Mesodermal cell (in vitro differentiated cells): ENCODE data around the gene CLASP2.
"Not testable (repeated sequence)": the region's sequence is repeated elsewhere in the genome, so short reads cannot be mapped to it uniquely, and the experiment has no call there.

Experiments
- H3K27ac ChIP-seq: 2 replicates; pipeline ENCODE4 v1.7.0; 2013; ENCODE audit warnings: mild to moderate bottlenecking, low read depth, low read length, moderate library complexity; ENCODE audit not compliant: severe bottlenecking
- H3K36me3 ChIP-seq: 2 replicates; pipeline ENCODE4 v1.7.1; 2013; ENCODE audit warnings: mild to moderate bottlenecking, low read length, moderate library complexity; ENCODE audit not compliant: control insufficient read depth, insufficient read depth
- H3K4me1 ChIP-seq: one replicate; pipeline ENCODE4 v1.7.1; 2013; ENCODE audit warnings: mild to moderate bottlenecking, low read length; ENCODE audit not compliant: insufficient read depth, control insufficient read depth, poor library complexity, severe bottlenecking
- H3K4me3 ChIP-seq: 2 replicates; pipeline ENCODE4 v1.7.0; 2013; ENCODE audit warnings: low read length, control low read depth, mild to moderate bottlenecking; ENCODE audit not compliant: insufficient read depth, poor library complexity, severe bottlenecking; ENCODE audit errors: extremely low read depth
- H3K9me3 ChIP-seq: 2 replicates; pipeline ENCODE4 v1.7.1; 2013; ENCODE audit warnings: mild to moderate bottlenecking, low read length, moderate library complexity; ENCODE audit not compliant: control insufficient read depth
- WGBS, 2 experiments: methylation state at CpG; one replicate each; pipeline ENCODE4 v1.1.5; 2013; ENCODE audit warnings: missing lambda C conversion rate in 2 of 2; ENCODE audit not compliant: insufficient coverage in 2 of 2; 5-methylcytosine and 5-hydroxymethylcytosine counted together

The CLASP2 gene

GRCh38 chr3:33467786-33468185 is 250.3 kb downstream of the CLASP2 start:
- H3K4me1 ChIP-seq: peaks cover 5% of the 10 kb centered on the region
- H3K36me3 ChIP-seq: no peaks in the 10 kb centered on the region
- H3K27ac ChIP-seq: peak overlapping the region; percentile 90
- peaks cover 24% of the 10 kb centered on the region for H3K9me3 ChIP-seq
- WGBS, 2 experiments: 53 to 64% methylated on average over 2 of the region's 3 CpGs
- H3K4me3 ChIP-seq: no peak overlapping the region

DNA sequence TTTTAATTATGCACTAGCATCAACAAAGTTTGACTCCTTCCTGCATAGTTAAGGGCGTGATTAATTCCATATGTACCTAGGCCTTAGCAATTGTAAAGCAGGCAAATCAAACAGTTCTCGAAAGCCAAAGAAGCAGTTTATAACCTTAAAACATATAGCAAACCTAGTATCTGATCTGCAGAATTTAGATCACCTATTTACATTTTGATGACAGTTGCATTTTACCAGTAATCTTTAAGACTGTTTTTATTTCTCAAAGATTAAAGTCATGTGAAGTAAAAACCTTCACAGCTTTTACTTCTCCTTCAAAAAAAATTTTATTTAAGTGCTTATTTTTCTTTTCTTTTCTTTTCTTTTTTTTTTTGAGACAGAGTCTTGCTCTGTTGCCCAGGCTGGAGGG is 257.0 kb downstream of the CLASP2 start:
- 83% methylated on average over 2 of the region's 2 CpGs; no CpG with 5 or more reads in 1 of the 2 experiments for WGBS, 2 experiments
- Histone ChIP-seq H3K4me3 (no peak overlapping the region), H3K27ac (no peak overlapping the region), H3K4me1 (no peaks in the 10 kb centered on the region), H3K9me3 (peaks cover 25% of the 10 kb centered on the region), H3K36me3 (no peaks in the 10 kb centered on the region)

DNA sequence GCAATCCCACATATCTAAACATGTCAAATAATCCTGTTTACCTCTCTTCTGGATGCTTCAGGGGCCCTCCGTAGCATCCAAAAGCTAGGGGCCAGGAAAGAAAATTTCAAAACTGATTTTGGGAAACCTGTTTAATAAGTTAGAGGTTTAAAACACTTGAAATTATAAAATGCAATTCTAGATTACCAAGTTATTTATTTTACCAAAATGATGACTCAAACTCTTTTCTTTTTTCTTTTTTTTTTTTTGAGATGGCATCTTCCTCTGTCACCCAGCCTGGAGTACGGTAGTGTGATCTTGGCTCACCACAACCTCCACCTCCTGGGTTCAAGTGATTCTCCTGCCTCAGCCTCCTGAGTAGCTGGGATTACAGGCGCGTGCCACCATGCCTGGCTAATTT is 258.5 kb downstream of the CLASP2 start:
- H3K9me3 ChIP-seq: peaks cover 14% of the 10 kb centered on the region
- H3K36me3 ChIP-seq, H3K4me1 ChIP-seq, H3K27ac ChIP-seq, H3K4me3 ChIP-seq: not testable (repeated sequence)
- WGBS, 2 experiments: 70% methylated on average over 2 of the region's 4 CpGs; no CpG with 5 or more reads in 1 of the 2 experiments

DNA sequence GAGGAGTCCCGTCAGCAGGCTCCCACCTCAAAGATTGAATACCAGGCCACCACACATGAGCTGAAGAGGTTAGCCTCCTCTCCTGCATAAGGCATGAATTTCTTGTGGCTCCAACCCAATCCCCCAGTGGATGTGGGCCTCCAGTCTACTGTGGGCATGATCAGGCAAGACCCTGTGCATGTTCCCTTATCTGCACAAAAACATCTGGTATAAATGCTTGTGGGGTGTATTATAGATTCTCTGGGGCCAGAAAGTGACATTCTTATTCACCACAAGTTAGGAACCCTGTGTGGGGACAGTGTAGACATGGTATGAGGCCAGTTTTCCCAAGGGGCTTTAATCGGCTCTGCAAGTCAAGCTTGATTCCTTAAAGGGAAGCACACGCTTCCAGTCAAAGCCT is 259.6 kb downstream of the CLASP2 start:
- H3K4me1 ChIP-seq: no peaks in the 10 kb centered on the region
- peaks cover 3% of the 10 kb centered on the region for H3K36me3 ChIP-seq
- H3K9me3 ChIP-seq: peaks cover 14% of the 10 kb centered on the region
- WGBS, 2 experiments: 100% methylated on average over 2 of the region's 3 CpGs
- no peak overlapping the region for H3K4me3 ChIP-seq
- H3K27ac ChIP-seq: no peak overlapping the region

DNA sequence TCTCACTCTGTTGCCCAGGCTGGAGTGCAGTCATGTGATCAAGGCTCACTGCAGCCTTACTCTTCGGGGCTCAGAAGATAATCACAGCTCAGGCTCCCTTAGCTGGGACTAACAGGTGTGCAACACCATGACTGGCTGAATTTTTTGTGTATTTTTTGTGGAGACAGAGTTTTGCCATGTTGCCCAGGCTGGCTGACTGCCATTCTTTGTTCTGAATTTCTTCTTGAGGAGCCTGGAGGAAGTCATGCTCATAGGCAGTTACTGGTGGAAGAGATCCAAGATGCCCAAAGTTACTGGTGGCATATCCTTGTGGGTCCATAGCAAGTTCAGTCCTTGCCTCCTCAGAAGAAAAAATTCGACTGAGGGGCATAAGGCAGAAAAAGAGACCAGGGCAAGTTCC is 261.3 kb downstream of the CLASP2 start:
- no peak overlapping the region for H3K4me3 ChIP-seq
- 83 to 90% methylated on average over 2 of the region's 2 CpGs for WGBS, 2 experiments
- H3K9me3 ChIP-seq: peaks cover 14% of the 10 kb centered on the region
- no peaks in the 10 kb centered on the region for H3K4me1 ChIP-seq
- no peak overlapping the region for H3K27ac ChIP-seq
- peaks cover 7% of the 10 kb centered on the region for H3K36me3 ChIP-seq

DNA sequence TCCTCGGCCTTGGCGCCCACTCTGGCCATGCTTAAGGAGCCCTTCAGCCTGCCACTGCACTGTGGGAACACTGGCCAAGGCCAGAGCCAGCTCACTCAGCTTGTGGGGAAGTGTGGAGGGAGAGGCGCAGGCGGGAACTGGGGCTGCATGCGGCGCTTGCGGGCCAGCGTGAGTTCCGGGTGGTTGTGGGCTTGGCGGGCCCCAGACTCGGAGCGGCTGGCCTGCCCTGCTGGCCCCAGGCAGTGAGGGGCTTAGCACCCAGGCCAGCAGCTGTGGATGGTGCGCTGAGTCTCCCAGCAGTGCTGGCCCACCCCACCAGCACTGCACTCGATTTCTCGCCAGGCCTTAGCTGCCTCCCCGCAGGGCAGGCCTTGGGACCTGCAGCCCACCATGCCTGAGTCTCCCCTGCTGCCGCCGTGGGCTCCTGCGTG is 264.7 kb downstream of the CLASP2 start:
- H3K9me3 ChIP-seq: peaks cover 6% of the 10 kb centered on the region
- no peaks in the 10 kb centered on the region for H3K4me1 ChIP-seq
- no peak overlapping the region for H3K27ac ChIP-seq
- no peak overlapping the region for H3K4me3 ChIP-seq
- 95 to 96% methylated on average over 10 to 17 of the region's 19 CpGs for WGBS, 2 experiments
- peaks cover 7% of the 10 kb centered on the region for H3K36me3 ChIP-seq

GRCh38 chr3:33451994-33452393 is 266.1 kb downstream of the CLASP2 start:
- not testable (repeated sequence) for H3K9me3 ChIP-seq, H3K4me1 ChIP-seq, H3K4me3 ChIP-seq, H3K27ac ChIP-seq, H3K36me3 ChIP-seq
- WGBS, 2 experiments: 94 to 100% methylated on average over 1 of the region's 1 CpG

GRCh38 chr3:33447958-33448357 is 270.1 kb downstream of the CLASP2 start:
- Histone ChIP-seq H3K4me3 (peak overlapping the region; percentile 49), H3K36me3 (no peaks in the 10 kb centered on the region), H3K9me3 (no peaks in the 10 kb centered on the region), H3K4me1 (no peaks in the 10 kb centered on the region), H3K27ac (no peak overlapping the region)
- 38 to 42% methylated on average over 15 of the region's 15 CpGs for WGBS, 2 experiments

DNA sequence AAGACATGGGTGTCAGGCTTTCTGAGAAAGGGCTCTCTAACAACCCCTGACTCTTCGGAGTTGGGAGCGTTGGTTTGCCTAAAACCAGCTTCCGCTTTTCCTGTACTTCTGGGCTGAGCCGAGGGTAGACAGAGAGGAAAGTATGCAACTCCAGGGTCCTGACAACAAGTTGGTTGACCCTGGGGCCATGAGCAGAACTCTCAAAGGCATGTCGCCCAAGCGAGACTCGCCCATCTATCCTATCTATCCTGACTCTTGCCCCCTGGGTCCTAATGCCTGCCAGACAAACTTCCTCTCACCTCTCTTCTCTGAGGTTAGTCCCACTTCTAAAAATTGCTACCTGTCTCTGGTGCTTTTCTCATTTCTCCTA is 270.8 kb downstream of the CLASP2 start:
- 30 to 34% methylated on average over 5 to 7 of the region's 7 CpGs for WGBS, 2 experiments
- H3K27ac ChIP-seq, H3K4me1 ChIP-seq, H3K36me3 ChIP-seq, H3K9me3 ChIP-seq: not testable (repeated sequence)
- peak overlapping the region; percentile 49 for H3K4me3 ChIP-seq
